Thyroid gland (tissue), 4 donors: ENCODE data around the gene CDH23. TPM values are rescaled to one million over a fixed set of nuclear protein-coding genes. Genes with fewer than 3 reads are reported as not detected.

Experiments
- DNase-seq, 2 donors: peaks; one replicate each; pipeline ENCODE4 v3.0.0-alpha.2; 2019
- H3K27ac ChIP-seq, 3 donors: fragments of 200-600 bp; sonication (generic); 1 replicate in 2 of 3; 2 replicates in 1 of 3; pipeline ENCODE4 v1.5.1; 2016 to 2019; ENCODE audit warnings: mild to moderate bottlenecking in 1 of 3, moderate library complexity in 1 of 3
- H3K27me3 ChIP-seq: fragments of 200-600 bp; sonication (generic); one replicate; pipeline ENCODE4 v1.5.1; 2019
- H3K36me3 ChIP-seq, 2 donors: fragments of 200-600 bp; sonication (generic); one replicate each; pipeline ENCODE4 v1.5.1; 2016 to 2019
- H3K4me1 ChIP-seq, 2 donors: fragments of 200-600 bp; sonication (generic); one replicate each; pipeline ENCODE4 v1.5.1; 2017 to 2019
- H3K4me3 ChIP-seq, 3 donors: fragments of 200-600 bp; sonication (generic); replicated peaks in 1 of 3; 1 replicate in 2 of 3; 2 replicates in 1 of 3; pipeline ENCODE4 v1.5.1; 2016; ENCODE audit warnings: mild to moderate bottlenecking in 1 of 3
- H3K9me3 ChIP-seq: fragments of 200-600 bp; sonication (generic); one replicate; pipeline ENCODE4 v1.5.1; 2017
- CTCF ChIP-seq, 6 experiments: fragments of 200-600 bp in 3 of 6; fragments of 450-650 bp in 3 of 6; sonication (generic) in 3 of 6; IDR thresholded peaks; one replicate each; pipeline ENCODE4 v1.5.1; 2016 to 2019; ENCODE audit warnings: antibody characterized with exemption in 6 of 6, mild to moderate bottlenecking in 2 of 6, inconsistent platforms in 1 of 6, moderate library complexity in 1 of 6
- POLR2A ChIP-seq, 2 donors: fragments of 450-650 bp; IDR thresholded peaks; one replicate each; pipeline ENCODE4 v1.6.1; 2017; ENCODE audit warnings: antibody characterized with exemption in 2 of 2, mild to moderate bottlenecking in 2 of 2, moderate library complexity in 1 of 2
- WGBS, 2 donors: methylation state at CpG; one replicate each; pipeline ENCODE4 v1.1.5; 2017; 5-methylcytosine and 5-hydroxymethylcytosine counted together
- intact Hi-C: fragments of 100-400 bp; cut with DNase I; formaldehyde crosslinking; loops from one replicate; pipeline ENCODE4 v1.15.1; 2023
- total RNA-seq, 4 donors: library from RNA; depleted of rRNA; stranded (reverse); fragments of >200 nt; gene quantifications; one replicate each; pipeline ENCODE4 v1.2.3, GENCODE V29; 2016

Gene CDH23
- total RNA-seq, 4 donors from 2014 or later, result 3.0 to 4.2 (median 3.9) TPM

- intact Hi-C loops, result no loop called here
- no peak overlapping the region for H3K4me3 ChIP-seq
- DNase-seq, result no peak
- peaks cover 0 to 6% of the 10 kb centered on the region in 2 donors for H3K36me3 ChIP-seq
- no peak for TF ChIP-seq CTCF (IDR thresholded peaks at IDR 0.05)
- TF ChIP-seq POLR2A (IDR thresholded peaks at IDR 0.05), result no peak
- H3K27ac ChIP-seq, result peak overlapping the region in 2 of 3 donors; percentile 85 to 87
- no peaks in the 10 kb centered on the region for H3K9me3 ChIP-seq
- peaks cover 10 to 71% of the 10 kb centered on the region in 2 donors for H3K4me1 ChIP-seq
- H3K27me3 ChIP-seq, result no peaks in the 10 kb centered on the region
- 75 to 77% methylated on average over 8 of the region's 8 CpGs for WGBS, 2 donors
These were observed 368.6 kb downstream of the CDH23 start for GRCh38 chr10:71765176-71765904.

- TF ChIP-seq CTCF (IDR thresholded peaks at IDR 0.05), result no peak
- TF ChIP-seq POLR2A (IDR thresholded peaks at IDR 0.05), result no peak
- Histone ChIP-seq H3K27ac (peak overlapping the region in 2 of 3 donors; percentile 85 to 87), H3K9me3 (no peaks in the 10 kb centered on the region), H3K36me3 (peaks cover 0 to 4% of the 10 kb centered on the region in 2 donors), H3K27me3 (no peaks in the 10 kb centered on the region), H3K4me3 (no peak overlapping the region), H3K4me1 (peaks cover 10 to 79% of the 10 kb centered on the region in 2 donors)
- no peak for DNase-seq
- 74 to 86% methylated on average over 19 to 22 of the region's 22 CpGs for WGBS, 2 donors
- intact Hi-C loops, result no loop called here
These were observed 369.4 kb downstream of the CDH23 start for GRCh38 chr10:71765906-71766716.

GRCh38 chr10:71766717-71767419 is 370.1 kb downstream of the CDH23 start:
- Histone ChIP-seq H3K36me3 (no peaks in the 10 kb centered on the region), H3K27ac (peak overlapping the region; percentile 52 to 87 (median 85)), H3K9me3 (no peaks in the 10 kb centered on the region), H3K4me1 (peaks cover 10 to 86% of the 10 kb centered on the region in 2 donors), H3K4me3 (no peak overlapping the region), H3K27me3 (no peaks in the 10 kb centered on the region)
- DNase-seq, result peak in 1 of 2 donors; percentile 29
- intact Hi-C loops, result no loop called here
- WGBS, 2 donors, result 63 to 69% methylated on average over 7 to 10 of the region's 10 CpGs
- TF ChIP-seq POLR2A (IDR thresholded peaks at IDR 0.05) (no peak), CTCF (IDR thresholded peaks at IDR 0.05) (no peak)

GRCh38 chr10:71767420-71768035 is 370.8 kb downstream of the CDH23 start:
- no peaks in the 10 kb centered on the region for H3K27me3 ChIP-seq
- no peak overlapping the region for H3K4me3 ChIP-seq
- no peaks in the 10 kb centered on the region for H3K9me3 ChIP-seq
- no peaks in the 10 kb centered on the region for H3K36me3 ChIP-seq
- peak overlapping the region; percentile 52 to 87 (median 85) for H3K27ac ChIP-seq
- DNase-seq, result no peak
- intact Hi-C loops, result no loop called here
- H3K4me1 ChIP-seq, result peaks cover 10 to 90% of the 10 kb centered on the region in 2 donors
- TF ChIP-seq POLR2A (IDR thresholded peaks at IDR 0.05), result no peak
- no peak for TF ChIP-seq CTCF (IDR thresholded peaks at IDR 0.05)
- WGBS, 2 donors, result 46 to 69% methylated on average over 10 of the region's 10 CpGs
